Measurements from ENCODE around the gene TMEM54.

Gene TMEM54, protein sequence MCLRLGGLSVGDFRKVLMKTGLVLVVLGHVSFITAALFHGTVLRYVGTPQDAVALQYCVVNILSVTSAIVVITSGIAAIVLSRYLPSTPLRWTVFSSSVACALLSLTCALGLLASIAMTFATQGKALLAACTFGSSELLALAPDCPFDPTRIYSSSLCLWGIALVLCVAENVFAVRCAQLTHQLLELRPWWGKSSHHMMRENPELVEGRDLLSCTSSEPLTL

GRCh38 chr1:32900956-32901822 is at the start of gene TMEM54:
Gene TMEM54, minus strand, starts transcription at chr1:32901389. Its CDS starts 151 bp downstream, at chr1:32901238.
- Mint-ChIP-seq H3K36me3 (ENCODE audit: low read depth) (no peaks in the 10 kb centered on the region), H3K9me3 (no peaks in the 10 kb centered on the region), H3K4me3 (peak within 1 kb of the TSS; percentile 83 to 90 (median 89)), H3K4me1 (peaks cover 1% of the 10 kb centered on the region), H3K27ac (peak within 1 kb of the TSS in 2 of 3 experiments; percentile 65 to 78), H3K27me3 (ENCODE audit: low read depth) (peaks cover 60% of the 10 kb centered on the region)
- no peak for TF ChIP-seq CTCF (IDR thresholded peaks at IDR 0.05; ENCODE audit: unreplicated experiment in 3 of 3)

DNA sequence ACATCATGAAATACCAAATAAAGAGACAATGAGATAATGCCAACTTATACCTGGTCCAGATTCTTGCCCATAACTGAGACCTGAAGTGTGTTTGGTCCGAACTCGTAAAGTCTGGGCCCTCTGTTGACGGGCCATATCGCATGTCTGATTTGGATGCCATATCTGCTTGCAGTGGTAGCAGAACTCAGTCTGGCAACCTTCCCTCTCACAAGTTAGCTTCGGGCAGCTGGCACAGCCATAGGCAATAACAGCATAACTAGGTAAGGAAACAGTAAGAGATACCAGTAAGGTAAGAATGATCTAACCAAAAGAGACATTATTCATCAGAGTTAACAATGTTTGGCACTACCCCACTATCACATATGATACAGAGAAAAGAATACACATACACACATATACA is 48.3 kb upstream of the TMEM54 start:
- Mint-ChIP-seq H3K27ac (peak overlapping the region in 1 of 3 experiments; percentile 48), H3K27me3 (ENCODE audit: low read depth) (no peaks in the 10 kb centered on the region), H3K9me3 (no peaks in the 10 kb centered on the region), H3K4me3 (no peak overlapping the region), H3K4me1 (peaks cover 5% of the 10 kb centered on the region), H3K36me3 (ENCODE audit: low read depth) (peaks cover 39% of the 10 kb centered on the region)
- TF ChIP-seq CTCF (IDR thresholded peaks at IDR 0.05; ENCODE audit: unreplicated experiment in 3 of 3) = no peak

DNA sequence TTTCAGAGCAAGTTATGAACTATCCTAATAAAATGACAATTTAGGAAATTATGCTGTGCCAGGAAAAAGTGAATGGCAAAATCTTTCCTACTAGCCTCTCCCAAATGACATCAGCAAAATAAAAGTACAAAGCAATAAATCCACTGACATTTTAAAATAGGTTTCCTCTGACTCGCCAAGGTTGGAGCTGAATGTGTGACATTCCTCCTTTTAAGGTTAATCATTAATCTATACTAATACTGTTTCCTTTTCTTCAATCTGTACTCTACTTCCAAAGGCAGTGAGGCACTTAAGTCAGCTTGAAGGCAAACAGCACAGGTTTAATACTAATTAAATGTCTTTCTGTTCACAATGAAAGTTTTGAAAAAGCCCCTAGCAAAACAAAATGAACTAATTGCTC is 47.7 kb upstream of the TMEM54 start:
- Mint-ChIP-seq H3K27ac (peak overlapping the region in 2 of 3 experiments; percentile 32 to 89), H3K4me1 (peaks cover 5% of the 10 kb centered on the region), H3K27me3 (ENCODE audit: low read depth) (no peaks in the 10 kb centered on the region), H3K4me3 (no peak overlapping the region), H3K36me3 (ENCODE audit: low read depth) (peaks cover 45% of the 10 kb centered on the region), H3K9me3 (no peaks in the 10 kb centered on the region)
- TF ChIP-seq CTCF (IDR thresholded peaks at IDR 0.05; ENCODE audit: unreplicated experiment in 3 of 3) = no peak

DNA sequence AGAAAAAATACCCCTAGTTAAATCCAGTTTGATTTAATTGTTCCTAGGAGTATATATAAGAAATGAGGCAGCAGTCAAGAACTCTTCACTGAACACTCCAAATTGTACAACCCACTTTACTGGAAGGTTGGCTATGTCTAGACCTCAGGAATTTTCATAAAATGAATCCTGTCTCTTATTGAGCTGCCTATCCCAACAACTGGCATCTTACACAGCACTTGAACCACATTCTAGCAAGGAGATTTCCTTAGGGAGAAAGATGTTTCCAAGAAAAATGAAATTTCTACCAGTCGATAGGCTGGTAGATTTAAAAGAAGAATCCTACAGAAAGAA is 47.2 kb upstream of the TMEM54 start:
- H3K4me1 Mint-ChIP-seq = peaks cover 5% of the 10 kb centered on the region
- H3K9me3 Mint-ChIP-seq = no peaks in the 10 kb centered on the region
- H3K36me3 Mint-ChIP-seq (ENCODE audit: low read depth) = peaks cover 47% of the 10 kb centered on the region
- H3K27me3 Mint-ChIP-seq (ENCODE audit: low read depth) = no peaks in the 10 kb centered on the region
- TF ChIP-seq CTCF (IDR thresholded peaks at IDR 0.05; ENCODE audit: unreplicated experiment in 3 of 3) = no peak
- no peak overlapping the region for H3K4me3 Mint-ChIP-seq
- H3K27ac Mint-ChIP-seq = peak overlapping the region in 1 of 3 experiments; percentile 89

- no peaks in the 10 kb centered on the region for H3K27me3 Mint-ChIP-seq (ENCODE audit: low read depth)
- peak overlapping the region in 1 of 3 experiments; percentile 89 for H3K27ac Mint-ChIP-seq
- H3K36me3 Mint-ChIP-seq (ENCODE audit: low read depth) = peaks cover 47% of the 10 kb centered on the region
- TF ChIP-seq CTCF (IDR thresholded peaks at IDR 0.05; ENCODE audit: unreplicated experiment in 3 of 3) = no peak
- no peak overlapping the region for H3K4me3 Mint-ChIP-seq
- no peaks in the 10 kb centered on the region for H3K9me3 Mint-ChIP-seq
- H3K4me1 Mint-ChIP-seq = peaks cover 5% of the 10 kb centered on the region
Observed at GRCh38 chr1:32947669-32948389, 46.6 kb upstream of the TMEM54 start.
